ENCODE data around the gene TENM3.
"Not testable (repeated sequence)": the region's sequence is repeated elsewhere in the genome, so short reads cannot be mapped to it uniquely, and the experiment has no call there.

TENM3 gene

DNA sequence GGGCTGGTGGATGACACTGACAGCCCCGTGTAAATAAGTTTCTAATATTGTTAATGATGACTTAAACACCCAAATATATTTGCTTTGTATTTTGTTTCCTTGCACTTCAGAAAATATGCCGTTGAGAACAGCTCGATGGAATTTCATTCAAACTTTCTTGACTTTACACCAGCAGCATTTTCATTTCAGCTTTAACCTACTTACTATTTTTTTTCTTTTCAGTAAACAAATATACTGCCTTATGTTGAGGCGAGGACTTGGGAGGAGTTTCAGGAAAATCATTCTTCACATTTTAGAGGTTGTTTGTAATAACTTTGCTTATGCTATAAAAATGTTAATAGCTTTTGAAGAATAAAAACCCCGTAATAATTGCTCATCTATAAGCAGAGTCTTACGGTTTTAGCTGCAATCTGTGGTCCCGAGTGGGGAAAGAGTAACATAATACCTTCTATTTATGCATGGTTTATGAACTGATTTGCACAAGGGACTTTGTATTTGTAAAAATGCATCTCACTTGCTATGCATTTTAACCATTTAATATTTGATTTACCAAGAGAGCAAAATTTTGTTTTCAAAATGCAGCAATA is 14.1 kb upstream of the TENM3 start:
- DNase-seq: no peak

DNA sequence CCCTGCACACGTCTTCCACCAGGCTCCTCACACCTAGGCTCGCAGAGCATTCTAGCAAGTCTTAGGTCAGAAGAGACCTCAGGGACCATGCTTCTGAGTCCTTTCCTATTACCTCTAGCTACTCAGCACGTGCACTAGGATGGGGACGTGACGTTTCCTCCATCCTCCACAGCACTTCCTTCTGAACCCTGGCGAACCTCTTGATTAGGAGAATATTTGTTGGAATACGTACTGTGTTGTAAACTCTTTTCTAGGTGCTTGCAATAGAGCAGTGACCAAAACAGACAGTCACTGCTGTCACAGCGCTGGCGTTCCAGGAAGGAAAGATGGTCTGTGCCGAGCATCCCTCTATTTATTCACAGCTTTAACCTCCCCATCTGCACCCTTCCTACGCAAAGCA is 12.9 kb upstream of the TENM3 start:
- no peak for DNase-seq

DNA sequence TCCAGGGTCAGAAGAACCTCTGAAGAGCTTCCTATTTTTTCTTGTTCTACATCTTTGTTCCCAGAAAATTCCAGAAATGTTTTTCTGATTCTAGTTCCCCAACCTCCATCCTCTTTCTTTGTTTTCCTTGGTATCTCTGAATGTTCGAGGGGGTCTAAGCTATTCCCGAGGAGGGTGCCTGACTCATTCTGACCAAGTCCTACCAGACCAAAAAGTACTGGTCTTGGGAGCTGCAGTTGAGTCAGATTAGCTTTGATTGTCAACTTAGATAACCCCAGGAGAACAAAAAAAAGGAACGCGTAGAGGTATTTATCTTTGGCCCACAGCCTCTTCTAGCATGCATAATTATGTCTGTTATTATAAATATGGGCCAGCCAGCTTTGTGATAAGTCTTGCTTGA is 12.1 kb upstream of the TENM3 start:
- DNase-seq: no peak

DNA sequence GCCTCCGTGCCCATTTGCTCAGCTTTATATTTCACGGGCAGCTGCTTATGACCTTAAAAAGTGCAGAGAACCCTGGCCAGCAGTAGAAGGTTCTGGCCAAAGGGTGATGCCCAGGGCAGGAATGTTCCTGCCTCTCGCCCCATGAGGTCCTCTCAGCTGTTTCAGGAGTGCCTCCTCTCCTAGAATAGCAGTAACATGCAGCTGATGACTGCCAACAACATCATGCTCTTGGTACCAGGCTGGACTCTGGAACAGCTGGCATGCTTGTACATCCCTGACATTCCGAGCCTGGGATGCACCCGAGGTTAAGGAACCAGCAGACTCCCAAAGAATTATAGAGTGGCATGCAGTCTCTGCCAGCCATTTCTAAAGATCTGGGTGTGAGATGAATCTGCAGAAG is 11.7 kb upstream of the TENM3 start:
- no peak for DNase-seq

DNA sequence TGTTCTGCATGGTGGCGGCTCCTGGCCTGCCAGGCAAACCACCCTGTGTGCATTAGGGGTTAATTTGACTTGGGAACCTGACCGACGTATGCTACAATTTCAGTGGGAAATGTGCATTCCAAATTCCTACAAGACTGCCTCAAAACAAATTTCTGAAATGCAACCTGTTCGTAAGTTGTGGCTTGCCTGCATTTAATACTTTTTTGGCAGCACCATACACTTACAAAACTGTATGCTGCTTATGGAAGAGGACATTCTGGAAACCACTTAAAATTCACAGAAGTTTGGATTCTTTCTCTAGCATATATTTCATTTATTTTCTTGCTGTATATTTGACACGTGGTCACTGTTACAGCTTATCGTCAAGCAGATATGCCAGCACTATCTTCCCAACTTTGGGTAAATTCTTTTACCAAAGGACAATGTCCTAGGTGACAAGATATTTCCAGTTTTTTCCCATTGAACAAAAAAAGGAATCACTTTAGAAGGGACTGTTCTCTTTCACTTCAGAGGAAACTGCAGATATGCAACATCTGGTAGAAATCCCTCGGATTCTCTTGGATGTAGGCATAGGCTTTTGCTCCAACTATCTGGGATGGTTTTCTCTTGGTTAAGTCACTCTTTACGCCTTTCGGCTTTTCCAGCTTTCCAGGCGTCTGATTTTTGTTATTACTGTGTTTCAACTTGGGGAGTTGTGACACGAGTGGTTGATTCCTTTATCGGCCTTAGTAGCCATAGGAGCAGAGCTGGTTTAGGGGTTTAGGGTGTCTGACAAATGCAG is 9.7 kb upstream of the TENM3 start:
- DNase-seq: no peak

DNA sequence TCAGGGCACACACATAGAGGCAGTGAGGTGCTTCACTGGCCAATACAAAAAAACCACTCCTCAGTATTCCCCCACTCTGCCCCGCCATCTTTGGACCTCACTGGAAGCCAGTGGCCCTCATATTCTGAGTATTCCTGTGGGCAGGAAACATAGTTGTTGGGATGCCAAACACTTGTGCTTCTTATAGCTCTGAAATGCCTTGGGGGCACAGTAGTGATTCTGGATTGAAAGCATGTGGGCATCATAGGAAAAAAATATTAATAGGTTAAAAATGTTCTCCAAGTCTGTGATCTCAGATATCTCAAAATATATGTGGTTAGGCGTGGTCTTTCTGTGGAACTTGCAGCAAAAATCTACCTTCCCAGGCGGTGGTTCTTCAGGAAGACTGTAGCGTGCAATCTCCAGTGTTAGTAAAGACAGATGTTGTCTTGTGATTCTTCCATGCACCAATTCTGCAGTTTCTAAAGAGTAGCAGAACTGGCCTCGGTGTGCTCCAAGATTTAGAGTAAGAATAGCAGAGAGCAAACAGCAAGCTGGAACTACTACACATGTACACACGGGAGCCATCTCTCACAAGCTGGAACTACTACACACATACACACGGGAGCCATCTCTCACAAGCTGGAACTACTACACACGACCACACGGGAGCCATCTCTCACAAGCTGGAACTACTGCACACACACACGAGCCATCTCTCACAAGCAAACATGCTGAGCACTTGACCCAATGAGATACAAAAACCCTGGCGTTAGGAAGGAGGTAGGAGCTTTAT is 8.0 kb upstream of the TENM3 start:
- no peak for DNase-seq

DNA sequence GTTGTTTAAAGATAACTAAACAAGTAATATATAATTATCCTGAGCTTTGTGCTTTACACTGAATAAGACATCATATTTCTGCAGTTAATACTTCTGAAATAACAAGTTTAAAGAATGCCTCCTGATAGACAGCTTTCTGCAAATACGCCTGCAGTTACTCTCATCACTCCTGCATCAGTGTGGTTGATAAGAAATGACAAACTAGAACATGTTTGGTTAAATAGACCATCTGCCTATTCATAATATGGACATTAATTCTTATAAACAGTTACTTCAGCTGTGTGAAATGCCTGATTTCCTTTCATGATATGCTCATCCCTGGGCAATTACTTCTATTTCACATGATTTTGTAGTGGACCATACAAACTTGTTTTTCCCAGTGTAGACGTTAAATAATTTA is 7.0 kb upstream of the TENM3 start:
- DNase-seq: no peak

DNA sequence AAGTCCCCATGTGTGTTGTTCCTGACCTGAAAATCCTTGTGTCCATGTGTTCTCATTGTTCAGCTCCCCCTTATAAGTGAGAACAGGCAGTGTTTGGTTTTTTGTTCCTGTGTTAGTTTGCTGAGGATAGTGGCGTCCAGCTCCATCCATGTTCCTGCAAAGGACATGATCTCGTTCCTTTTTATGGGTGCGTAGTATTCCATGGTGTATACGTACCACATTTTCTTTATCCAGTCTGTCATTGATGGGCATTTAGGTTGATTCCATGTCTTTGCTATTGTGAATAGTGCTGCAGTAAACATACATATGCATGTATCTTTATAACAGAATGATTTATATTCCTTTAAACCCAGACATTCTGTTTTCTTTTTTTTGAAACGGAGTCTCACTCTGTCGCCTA is 6.2 kb upstream of the TENM3 start:
- DNase-seq: not testable (repeated sequence)

DNA sequence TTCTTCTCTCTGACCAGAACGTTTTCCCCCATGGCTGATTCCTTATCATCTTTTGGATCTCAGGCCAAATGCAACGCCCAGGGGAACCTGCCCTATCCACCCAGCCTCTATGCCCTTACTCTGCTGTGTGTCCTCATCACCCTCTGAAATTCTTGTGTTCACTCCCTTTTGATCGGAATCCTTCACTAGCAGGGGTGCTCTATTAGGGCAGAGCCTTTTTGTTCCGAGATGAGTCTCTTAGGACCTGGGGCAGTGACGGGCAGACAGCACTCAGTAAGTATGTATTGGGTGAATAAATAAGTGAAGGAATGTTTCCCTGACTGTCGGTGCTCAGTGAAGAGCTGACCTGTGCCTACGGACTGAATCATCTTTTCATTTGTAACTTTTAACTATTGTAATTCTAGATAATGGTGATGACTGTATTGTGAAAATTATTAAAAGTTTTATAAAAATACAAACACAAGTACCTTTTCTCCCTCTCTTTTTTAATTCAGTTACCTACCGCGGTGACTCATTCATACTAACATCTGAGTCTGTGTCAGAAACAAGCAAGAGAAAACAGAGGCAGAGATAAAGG is 4.8 kb upstream of the TENM3 start:
- no peak for DNase-seq

DNA sequence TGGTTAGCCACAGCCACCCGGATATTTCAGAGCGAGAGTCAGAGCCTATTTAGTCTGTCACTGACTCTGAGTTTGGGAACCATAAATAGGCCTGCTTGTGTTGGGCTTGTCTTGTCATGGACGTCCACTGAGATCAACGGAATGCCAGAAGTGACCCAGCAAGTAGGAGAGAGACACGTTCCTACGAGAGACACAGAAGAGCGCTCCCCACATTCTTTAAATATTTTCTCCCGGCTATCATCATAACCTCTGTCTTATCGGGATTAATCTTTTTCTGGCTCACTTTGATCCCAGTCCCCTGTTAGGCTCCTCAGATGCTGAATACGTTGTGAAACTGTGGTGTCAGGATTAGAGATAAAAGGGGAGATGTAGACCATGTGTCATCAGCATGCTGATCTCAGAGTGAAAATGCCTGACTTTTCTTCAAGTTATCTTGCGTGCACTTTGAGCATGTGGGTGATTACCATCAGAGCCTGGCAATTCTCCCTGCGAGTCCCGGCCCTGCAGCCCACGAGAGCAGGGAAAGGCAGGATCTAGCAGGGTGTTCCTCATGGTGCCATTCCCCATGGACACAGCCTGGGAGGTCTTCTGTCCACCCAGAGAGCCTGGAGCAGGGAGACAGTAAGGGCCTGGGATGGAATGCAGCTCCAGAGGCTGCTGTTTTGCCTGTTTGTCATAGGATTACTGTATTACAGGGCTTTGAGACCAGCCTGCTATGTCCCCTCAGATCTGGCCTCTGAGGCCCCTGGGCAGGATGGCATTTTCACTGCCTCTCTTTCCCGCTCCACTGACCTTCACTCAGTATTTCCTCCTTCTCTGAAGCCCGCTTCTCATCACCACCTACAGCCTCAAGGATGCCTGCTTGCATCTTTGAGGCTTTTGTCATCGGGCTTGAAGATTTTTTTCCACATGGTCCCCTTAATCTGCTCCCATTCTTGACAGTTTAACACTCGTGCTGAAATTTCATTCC is 2.8 kb upstream of the TENM3 start:
- DNase-seq: no peak

DNA sequence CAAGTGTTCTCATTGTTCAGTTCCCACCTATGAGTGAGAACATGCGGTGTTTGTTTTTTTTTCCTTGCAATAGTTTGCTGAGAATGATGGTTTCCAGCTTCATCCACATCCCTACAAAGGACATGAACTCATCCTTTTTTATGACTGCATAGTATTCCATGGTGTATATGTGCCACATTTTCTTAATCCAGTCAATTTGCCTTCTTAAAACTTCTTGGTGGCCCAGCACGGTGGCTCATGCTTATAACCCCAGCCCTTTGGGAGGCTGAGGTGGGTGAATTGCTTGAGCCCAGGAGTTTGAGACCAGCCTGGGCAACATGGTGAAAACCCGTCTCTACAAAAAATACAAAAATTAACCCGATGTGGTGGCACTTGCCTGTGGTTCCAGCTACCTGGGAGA is 942 bp upstream of the TENM3 start:
- DNase-seq: not testable (repeated sequence)

DNA sequence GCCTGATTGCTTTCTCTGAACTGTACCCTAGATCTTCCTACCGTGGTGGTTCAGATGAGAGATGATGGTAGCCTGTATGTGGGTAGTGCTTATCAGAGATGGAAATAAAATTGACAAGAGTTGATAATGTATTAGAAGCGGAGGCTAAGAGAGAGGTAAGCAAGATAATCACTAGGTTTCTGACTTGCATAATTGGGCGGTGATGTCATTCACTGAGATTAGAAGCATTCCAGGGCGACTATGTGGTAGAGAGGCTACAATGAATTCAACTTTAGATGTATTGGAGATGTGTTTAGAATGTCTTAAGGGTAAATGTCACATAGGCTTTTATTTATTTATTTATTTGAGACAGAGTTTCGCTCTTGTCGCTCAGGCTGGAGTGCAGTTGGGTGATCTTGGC is 415 bp upstream of the TENM3 start:
- no peak for DNase-seq

DNA sequence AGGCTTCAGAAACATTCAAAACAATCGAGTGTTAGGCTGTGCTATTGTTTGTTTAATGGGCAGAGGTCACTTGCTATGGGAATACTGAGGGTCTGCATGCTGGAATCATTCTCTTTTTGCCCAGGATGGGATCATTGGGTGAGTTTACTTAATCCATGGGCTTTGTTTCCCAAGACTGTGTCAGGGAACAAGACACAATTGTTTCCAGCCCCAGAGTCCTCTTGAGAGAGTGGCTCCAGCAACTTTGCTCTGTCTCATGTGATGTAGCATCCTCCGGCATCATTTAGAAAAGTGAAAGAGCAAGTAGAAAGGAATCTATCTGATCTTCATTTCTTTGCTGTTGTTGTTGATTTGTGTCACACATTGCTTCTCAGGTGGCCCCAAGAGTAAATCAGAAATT is 1.8 kb downstream of the TENM3 start:
- DNase-seq: no peak

DNA sequence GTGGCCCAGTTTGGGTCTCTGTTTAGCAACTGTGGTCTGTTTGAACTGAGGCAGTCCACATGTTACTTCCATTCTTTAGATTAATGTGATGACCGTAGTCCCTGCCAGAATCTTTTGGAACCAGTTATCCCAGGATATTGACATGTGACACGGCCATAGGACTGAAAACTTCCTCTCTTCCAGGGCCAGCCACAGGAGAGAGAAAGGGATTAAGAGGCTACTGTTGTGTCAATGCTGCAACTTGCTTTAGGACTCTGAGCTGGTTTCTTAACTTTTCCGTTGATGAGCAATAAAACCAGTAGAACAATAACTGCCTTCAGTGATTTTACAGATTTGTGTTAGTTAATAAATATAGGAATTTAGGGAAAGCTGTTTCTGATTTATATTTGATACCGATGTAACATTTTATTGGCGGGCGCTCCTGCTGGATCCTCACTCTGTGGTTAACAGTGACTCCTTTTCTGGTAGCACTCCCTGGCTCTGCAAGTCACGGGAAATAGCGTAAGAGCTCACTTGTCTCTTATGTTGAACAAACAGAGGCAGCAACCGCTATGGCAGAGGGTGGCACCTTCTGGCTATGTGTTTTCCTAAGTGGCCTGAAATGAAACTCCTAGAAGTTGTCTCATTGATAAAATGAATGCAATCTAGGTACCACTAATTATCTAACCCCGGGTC is 2.5 kb downstream of the TENM3 start:
- no peak for DNase-seq

DNA sequence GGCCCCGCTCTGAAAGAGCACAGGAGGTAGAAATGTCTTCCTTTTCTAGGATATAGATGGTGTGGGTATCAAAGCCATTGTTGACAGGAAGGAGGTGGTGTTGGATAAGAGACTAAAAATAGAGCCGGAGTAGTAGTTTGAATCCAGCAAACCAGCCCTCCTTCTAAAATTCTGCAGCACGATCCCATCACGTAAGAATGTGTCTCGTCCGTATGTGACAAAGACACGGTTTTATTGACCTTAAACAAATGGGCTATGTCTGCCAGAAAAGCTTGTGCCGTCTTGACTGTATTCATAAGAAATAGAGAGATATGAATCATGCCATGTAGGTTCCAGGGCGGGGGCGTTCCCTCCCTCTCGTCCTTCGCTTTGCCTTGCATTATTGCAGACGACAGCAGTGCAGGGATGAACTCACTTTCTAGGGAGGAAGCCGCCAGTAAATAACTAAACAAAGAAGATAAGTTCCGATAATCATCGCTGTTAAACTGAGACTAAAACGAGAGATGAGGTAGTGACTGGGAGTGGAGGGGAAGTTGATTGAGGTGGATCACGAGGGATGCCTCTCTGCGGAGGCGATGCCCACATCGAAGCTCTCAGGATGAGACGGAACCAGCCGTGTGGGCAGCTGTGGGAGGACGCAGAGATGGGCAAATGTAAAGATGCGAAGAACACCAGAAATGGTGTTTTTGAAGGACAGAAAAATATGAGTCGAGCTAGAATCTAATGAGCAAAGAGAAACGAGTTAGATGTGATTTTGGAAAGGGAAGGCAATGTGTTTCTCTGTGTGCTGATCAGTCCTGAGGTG is 3.4 kb downstream of the TENM3 start:
- no peak for DNase-seq

DNA sequence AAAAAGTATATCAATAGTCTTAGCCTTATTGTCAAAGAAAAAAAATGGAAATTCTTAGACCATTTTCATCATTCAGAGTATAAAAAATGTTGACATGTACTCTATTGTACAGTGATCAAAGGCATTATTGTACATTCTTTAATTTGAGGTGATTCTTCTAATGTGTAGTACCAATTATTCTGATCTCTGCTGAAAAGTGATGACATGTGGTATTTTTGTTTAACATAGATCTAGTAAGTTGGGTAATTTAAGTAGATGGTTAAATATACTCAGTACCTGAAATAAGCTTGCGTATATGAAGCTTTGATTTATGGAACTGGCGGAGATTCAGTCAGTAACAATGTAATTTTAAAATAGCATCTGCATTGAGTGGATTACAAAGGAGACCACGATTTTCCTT is 5.1 kb downstream of the TENM3 start:
- no peak for DNase-seq

DNA sequence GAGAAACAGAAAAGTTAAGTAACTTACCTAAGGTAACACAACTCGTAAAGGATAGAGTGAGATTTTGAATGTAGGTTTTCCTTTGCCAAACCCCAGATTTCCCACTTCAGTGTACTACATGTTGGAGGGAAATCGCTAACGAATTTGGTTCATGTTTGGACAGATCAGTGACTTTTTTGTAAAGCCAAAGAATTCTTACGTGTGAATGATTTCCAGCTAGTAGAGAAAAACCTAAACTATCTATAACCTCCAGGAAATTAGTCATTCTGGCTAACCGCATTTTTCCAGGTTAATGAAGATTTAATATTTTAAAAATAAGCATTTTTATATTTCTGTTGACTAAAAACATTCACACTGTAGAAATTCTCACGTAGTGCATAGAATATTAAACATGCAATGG is 7.2 kb downstream of the TENM3 start:
- DNase-seq: no peak

DNA sequence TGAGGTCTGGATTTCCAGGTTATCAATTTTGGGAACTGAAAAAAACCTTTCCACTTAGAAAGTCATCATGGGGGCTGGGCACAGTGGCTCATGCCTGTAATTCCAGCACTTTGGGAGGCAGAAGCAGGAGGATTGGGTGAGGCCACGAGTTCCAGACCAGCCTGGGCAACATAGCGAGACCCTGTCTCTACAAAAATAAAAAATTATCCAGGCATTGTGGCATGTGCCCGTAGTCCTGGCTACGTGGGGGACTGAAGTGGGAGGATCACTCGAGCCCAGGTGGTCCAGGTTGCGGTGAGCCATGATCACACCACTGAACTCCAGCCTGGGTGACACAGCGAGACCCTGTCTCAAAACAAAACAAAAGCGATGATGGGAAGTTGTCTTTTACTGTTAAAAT is 7.9 kb downstream of the TENM3 start:
- DNase-seq: no peak

DNA sequence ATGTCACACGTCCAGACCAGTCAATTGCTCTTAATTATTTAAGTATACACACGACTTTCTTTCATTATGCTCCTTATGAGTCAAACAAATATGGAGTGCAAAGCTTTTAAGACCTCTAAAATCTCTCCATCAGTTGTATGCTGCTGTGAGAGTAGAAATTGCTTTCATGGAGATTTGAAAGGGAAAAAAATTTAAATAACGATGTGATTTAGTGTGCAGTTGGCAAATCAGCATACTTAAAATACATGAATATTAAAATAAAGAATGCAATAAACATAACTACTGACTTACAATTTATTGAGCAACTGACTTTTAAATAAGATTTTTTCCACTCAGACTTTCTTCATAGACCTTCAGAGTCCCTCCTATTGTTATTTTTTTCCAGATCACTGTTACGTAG is 9.0 kb downstream of the TENM3 start:
- no peak for DNase-seq

DNA sequence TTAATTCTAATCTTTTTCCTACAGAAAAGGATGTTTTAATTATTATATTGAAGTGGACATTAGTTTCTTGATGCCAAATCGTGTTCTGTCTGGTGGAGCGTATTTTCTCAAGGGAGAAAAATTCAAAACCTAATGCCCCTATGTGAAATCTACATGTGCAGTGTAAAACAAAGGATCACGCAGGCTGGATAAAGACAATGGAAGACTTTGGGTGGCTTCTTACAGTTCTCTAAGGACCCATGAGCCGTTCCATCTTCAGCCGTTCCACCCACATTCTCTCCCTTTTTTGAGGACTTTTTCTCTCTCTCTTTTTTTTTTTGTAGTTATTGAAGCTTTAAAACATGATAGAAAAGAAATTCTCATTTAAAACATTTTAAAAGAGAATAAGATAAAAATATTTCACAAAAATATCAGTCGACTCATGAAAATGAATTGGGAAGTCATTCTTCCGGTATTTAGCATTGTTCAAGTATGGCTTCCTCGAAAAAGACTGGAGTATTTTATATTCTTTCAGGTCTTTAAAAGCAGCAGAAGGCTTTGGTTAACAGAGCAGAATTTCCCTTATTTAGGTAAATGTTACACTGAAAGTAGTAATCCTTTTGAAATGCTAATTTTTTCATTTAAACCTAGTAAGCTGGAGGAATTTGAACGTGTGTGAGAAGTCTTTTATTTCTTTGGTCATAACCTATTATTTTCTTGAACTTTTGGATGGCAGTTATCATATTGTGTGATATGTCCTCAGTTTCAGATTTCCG is 11.0 kb downstream of the TENM3 start:
- DNase-seq: no peak

Measured in midbrain (tissue), 1 donor.